GM18508 (cell line): ENCODE measurements around the gene ZYX.
"Not testable (repeated sequence)": the region's sequence is repeated elsewhere in the genome, so short reads cannot be mapped to it uniquely, and the experiment has no call there.

Experiments
- ATAC-seq: cut with Tn5 transposase; IDR thresholded peaks from one replicate; pipeline ENCODE4 v1.9.1; 2021; ENCODE audit warnings: moderate number of reproducible peaks; ENCODE audit not compliant: insufficient read depth, unreplicated experiment

ZYX gene

DNA sequence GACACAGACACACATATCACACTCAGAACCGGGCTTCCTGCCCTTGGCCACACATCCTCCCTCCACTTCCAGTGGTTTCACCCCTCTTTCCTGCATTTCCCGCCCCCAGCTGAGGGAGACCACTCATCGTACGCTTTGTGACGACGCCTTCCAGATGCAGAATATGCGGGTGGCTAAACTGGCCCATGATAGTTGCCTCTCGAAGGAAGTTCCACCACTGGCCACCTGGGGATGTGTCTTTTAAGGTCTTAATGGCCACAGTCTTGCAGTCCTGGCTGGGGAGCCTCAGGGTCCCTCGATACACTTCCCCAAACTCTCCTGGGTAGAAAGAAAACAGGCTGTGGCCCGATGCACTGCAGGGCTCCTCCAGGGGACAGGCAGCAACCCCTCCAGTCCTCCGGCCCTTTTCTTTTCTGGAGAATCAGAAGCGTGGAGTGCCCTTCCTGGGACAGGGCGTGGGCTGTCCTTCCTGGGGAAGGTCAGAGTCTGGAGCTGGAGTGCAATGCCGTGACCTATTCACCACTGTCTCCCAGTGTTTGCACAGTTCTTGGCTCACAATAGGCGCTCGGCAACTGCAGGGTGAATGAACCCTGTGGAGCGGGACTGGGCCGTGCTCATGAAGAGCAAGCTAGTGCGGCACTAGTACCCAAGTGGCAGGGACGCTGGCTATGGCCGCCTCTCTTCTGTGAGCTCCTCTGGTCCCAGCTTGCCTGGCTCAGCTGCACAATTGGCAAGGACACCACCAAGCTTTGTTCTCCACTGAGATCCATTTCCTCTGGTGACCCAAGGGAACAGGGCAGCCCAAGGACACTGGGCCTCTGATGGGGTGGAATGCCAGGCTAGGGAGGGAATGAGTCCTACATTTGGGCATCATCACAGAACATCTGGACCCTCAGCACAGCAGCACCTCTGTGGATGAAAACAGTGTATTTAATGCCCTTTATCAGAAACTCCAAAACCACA, 14.3 kb downstream of the ZYX start:
- ATAC-seq: no peak

DNA sequence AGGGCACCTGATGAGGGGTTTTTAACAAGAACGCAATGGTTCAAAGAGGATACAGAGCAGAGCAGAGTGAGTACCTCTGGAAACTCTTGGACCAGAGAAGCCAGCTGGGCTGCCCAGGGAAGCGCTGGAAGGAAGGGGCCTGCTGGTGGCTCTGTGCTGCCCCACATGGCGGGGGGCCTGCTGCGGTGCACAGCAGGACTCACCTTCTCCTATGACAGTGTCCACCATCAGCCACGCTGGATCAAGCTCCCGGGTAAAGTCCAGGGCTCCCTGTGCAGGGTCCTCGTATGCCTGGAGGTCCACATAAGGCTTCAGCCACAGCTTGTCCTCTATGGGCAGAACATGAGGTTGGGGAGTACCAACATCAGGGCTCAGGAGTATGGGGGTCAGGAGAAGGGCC, 15.0 kb downstream of the ZYX start:
- ATAC-seq: no peak

DNA sequence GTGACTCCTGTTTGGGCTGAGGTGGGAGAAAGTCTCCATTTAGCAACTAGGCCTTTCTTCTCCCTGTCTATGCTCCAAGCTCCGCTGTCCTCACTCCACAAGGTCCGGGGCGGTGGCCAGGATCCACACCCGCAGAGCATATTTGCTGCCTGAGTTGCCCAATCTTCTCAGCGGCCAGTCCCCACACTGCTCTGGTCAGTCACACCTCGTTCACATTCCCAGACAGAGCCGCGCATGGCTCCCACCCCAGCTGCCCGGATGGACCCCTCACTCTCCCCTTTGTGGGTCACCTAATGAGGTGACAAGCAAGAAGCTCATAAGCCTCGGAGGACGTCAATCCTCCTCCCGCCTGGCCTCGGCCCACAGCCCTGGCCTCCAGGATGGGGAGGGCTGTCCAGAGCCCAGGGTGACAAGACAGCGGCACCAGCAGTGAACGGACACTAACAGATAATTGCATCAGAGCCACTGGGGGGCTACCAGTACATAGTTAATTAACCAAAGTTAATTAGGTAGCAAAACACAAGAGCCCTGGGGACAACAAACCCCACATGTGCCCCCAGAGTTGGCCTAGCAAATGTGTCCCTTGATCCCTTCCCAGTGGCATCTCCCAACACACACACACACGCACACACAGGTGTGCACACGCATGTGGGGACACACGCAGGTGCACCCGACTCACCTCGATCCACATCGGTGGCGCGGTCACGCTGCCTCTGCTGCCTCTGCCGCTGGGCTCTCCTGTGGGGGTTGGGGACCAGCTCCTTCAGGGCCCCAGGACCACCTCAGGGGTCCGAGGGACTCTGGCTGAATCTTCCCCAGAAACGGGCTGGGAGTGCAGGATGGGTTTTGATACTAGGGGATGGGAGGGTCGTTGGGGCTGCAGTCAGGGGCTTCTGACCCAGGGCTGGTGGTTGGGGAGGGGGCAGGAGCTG, 15.7 kb downstream of the ZYX start:
- ATAC-seq: no peak

DNA sequence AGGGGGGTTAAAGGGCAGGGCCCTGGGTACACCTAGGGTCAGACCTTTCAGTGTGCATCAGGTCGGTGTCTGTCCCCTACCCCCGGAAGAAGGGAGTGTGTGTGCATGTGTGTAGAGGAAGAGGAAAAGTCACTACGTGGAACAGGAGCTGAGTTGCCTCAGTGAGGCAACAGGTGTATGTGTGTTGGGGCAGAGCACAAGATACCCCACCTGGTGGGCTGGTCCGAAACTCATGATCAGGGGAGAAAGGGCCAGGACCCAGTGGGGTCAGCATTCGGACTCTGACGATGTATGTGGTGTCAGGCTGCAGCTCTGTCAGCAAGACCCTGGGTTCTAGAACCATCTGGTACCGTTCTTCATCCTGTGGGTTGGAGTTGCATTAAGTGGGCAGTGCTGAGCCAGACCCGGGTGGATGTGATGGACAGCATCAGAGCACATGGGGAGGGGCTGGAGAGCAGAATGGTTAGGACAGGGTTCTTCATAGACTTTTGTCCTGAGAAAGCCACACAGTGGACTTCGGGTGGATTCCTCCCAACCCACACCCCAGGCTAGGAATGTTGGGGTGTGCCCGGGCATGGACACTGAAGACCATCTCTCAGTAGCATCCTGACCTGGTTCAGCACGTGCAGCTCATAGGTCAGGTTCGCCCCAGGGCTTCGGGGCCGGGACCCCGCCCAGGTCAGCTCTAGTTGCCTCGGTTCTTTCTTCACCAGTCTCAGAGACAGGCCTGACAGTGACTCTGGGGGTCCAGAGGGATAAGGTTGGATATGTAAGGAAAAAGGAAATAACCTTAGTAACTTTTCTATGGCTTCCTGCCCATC, 16.8 kb downstream of the ZYX start:
- no peak for ATAC-seq

DNA sequence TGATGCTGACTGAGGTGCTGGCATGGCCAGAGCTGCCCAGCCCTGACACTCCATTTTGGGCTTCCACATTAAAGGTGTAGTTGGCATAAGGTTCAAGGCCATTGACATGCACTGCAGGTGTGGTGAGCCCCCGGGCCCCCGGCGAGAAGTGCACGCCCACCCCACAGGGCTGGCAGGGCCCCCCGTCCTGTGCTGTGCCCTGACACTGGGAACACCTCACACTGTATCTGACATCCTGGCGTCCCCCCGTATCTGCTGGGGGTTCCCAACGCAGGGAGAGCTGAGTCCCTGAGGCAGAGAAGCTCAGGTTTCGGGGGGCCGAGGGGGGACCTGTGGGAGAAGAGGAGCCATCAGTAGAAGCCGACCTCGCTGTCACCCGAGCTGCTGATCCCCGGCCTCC, 17.5 kb downstream of the ZYX start:
- no peak for ATAC-seq

DNA sequence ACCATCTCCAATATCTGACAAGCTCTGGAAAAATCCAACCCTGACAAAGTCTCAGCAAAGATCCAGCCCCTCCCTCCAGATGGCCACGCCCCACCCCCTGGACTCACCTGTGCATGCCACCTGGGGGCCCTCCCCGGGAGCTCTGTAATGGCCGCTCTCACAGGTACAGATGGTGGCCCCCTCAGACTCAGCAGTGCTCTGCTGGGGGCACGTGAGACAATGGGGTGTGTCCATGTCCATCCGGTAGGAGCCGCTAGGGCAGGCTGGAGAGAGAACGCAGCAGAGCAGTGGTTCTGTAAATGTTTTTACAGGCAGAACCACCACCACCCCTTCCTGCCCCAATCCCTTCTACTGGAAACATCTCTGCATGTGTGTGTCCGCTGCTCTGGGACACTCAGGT, 18.0 kb downstream of the ZYX start:
- no peak for ATAC-seq

DNA sequence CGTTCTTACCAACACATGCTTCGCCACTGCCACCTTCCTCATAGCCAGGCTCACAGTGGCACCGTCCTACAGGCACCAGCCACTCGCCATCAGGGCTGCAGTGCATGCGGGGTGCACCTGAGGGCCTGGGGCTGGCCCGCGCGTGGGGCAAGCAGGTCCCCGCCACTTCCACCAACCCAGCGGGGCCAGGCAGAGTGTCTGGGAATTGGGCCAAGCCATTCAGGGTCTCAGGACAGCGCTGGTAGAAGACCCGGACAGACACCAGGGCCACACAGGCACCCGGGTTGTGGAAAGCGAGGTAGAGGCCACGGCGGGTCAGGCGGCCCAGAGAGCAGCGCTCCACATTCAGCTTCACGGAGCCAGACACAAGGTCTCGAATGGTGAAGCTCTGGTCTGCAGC, 18.5 kb downstream of the ZYX start:
- ATAC-seq: no peak

DNA sequence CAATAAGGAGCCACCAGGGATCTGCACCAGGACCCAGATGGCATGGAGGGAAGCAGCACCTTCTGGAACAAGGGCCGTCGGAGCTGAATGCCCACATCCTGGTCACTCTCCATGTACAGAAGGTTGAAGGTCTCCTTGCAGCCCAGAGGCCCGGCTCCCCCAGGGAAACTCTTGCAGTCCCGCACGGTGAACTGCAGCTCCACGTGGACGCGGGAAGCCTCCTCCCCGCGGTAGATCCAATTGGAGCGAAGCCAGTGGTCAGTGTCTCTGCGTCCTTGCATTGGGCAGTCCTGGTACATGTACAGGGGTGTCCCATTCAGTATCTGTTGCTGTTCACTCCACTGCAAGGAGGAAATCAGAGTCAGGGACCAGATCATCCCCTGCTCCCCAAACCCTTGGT, 20.1 kb downstream of the ZYX start:
- no peak for ATAC-seq

DNA sequence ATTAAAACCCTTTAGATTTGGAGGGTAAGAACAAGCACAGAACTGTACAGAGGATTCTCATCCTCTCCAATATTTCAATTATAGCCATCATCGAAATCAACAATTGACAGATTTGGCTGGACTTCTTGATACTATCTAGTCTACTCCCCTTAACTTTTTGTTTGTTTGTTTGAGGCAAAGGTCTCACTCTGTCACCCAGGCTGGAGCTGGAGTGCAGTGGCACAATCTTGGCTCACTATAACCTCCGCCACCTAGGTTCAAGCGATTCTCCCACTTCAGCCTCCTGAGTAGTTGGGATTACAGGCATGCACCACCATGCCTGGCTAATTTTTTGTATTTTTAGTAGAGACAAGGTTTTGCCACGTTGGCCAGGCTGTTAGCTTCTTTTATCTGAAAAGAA, 21.1 kb downstream of the ZYX start:
- not testable (repeated sequence) for ATAC-seq

DNA sequence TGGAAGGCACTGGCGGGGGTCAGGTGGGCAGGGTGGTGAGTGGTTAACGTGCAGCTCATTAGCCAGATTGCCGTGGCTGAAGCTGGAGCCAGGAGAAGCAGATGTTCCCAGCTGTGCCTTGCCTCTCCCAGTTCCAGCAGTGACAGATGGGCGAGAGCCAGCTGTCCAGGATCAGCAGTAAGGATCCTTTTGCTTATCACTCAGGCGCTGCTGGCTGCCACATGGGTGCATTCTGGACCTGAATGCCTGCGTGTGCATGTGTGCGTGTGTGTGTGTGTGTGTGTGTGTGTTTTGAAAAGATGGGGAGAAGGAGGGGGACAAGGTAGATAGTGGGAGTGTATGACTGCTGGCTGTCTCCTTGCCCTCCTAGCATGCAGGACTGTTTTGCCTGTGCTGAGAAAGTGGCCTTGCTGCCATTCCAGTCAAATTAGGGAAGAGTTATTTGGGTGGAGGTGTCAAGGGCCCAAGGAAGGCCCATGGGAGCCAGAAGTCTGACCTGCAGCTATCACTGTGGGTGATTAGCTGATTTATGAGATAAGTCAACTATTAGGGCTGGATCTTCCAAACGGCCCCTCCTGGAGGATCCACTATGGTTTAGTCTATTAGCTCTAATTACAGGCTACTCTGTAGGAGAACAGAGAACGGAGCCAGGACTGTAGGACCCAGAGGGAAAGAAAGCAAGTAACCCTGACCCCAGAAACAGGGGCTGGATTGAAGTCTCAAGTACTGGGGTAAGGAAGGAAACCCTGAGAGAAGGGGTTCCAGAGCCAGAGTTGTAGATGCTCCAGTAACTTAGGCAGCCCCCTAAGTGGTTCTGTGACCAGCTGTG, 24.2 kb downstream of the ZYX start:
- ATAC-seq: no peak

DNA sequence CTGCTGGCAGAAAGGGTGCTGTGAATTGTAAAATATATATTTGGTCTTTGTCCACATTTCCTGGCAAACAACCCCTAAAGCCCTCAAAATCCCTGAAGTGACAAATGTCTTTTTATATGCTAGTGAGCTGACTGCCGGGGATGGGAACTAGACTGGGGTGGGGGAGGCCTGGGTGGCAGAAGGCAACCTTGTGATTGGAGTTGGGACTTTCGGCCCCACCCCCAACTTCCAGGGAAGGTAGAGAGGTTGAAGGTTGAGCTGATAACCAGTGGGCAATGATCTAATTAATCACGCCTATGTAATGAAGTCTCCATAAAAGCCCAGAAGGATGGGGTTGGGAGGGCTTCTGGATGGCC, 24.8 kb downstream of the ZYX start:
- ATAC-seq: no peak

DNA sequence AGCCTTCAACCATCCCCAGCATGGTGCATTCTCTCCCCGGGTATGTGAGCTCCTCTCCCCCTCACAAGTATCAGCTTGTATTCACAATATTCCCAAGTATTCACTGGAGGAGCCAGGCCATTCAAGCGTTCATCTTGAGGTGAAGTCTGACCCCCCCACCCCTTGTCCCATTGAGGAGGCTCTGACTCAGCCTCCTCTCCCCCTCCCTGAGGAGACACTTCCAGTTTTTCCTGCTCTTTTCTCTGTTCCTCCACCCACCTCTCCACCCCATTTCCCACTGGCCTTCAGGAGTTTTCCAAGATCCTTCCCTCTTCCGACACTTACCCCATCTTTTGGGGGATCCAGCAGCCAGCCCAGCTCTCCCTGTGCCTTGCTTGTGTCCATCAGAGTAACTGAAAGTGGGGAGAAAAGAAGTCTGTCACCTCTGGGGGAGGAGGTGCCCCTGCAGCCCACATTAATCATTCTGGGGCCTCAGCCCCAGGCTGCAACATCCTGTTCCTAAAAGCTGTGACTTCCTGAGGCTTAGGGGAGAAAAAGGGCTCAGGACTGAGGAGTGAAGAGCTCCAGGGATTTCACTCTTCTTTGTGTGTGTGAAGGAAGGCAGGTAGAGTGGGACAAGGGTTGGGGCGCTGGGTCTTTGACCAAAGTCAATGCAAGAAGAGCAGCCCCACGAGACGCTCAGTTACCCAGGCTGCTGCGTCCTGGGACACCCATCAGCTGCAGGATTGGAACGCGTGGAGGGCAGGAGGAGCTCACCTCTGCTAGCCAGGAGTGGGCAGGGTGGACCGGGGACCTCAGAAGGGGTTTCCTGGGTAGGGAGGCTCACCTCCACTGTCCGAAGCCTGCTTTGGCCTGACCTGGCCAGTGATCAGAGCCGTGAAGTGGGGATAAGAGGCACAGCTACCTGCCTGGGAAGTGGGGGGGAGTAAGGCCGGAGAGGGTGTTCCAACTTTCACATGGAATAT, 26.4 kb downstream of the ZYX start:
- no peak for ATAC-seq

DNA sequence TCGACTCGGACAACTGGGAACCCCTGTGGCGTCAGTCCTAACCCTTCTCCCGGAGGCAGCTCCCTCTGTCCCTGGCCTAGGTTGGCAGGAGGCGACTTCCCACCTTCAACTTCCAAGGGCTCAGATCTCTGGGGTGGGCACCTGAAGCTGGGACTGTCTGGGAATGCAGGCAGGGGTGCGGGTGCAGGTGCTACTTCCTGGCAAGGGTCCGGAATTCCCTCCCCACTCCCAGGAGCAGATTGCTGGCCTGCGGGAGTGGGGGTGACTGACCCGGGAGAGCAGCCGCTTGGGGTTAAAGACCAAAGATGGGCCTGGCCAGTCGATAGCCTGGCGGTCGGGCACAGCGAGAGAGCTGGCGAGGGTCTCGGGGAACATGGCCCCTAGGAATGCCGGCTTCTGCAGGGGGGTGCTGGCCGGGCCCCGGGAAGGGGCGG, 27.1 kb downstream of the ZYX start:
- no peak for ATAC-seq

DNA sequence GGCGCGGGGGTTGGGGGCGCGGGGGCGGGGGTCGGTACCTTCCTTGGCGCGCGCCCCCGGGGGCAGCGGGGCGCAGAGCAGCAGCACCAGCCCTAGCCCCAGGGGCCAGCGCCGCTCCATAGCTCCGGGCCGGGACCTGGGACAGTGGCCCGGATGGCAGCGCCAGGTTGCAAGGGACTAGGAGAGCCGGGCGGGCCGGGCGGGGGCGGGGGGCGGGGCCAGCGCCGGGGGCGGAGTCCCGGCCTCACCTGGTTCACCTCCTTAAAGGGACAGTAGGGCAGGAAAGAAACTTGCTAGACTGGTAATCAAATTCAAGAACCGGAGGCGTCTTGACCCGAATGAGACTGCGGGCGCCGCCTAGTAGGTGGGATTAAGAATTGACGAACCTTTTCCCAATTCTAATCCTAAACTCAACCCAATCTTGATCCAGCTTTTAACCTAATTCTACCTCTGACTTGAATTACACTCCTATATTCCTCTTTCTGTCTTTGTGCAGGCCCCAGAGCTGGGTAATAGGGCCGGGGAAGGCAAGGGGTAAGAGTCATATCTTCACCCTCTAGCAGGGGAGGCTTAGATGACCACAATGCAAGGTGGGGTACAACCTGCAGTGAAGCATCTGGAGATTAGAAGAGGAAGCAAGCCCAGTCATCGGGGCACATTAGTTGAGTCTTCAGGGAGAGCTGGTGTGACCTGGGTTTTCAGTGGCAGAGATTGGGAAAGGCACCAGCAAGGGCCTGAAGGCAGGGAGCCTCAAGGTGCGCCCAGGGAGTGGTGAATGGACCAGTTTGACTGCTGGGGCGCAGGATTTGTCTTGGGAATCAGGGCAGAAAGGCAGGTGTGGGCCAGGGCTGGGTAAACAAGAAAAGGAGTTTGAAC, 27.8 kb downstream of the ZYX start, which contains the start of gene EPHA1:
TSS of gene EPHA1 (minus strand) at position 171 of the 876 bp plus-strand sequence. CDS start at position 120, 51 bp downstream.
- ATAC-seq: no peak

DNA sequence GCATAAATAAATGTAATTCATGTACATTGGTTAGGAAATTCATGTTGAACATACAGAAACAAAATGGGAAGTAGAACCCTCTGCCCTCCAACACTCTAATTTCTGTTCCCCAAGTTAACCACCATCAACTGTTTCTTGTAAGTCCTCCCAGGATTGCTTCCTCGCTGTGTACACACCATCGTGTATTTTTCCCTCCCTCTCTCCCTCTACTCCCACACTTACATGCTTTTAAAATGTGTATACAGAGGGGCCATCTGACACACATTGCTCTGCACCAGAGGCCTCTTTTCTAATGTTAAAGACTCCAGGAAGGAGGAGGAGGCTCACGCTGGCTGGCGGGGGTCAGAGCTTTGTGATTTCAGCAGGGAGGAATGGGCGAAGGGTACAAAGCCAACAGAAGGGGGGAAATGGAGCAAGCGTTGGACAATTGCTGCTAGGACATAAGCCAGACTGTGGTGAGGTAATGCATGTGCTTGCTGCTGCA, 29.4 kb downstream of the ZYX start:
- ATAC-seq: no peak

DNA sequence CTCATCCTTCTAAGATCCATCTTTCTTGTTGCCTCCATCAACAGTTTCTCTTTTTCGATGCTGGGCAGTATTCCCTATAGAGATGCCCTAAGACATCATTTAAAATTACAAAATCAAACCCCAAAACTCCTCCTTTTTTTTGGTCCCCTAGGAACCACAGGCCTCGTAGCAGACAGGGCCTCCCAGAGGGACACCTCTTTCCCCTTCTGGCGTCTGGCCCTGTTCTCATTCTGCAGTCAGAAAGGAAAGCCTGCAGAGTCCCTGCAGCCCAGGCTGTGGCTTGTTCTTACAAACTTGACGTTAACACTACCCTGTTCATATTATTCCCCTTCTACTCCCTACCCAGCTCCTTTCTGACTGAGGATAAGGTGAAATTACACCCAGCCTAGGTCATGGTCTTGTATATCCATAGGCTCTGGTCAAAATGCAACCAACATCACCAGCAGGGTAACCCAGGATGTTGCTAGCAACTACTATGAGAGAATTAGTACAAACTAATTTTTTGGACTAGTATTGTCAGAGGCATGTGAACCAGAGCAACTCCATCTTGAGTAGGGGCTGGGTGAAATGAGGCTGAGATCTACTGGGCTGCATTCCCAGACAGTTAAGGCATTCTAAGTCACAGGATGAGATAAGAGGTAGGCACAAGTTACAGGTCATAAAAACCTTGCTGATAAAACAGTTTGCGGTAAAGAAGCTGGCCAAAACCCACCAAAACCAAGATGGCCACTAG, 31.0 kb downstream of the ZYX start:
- no peak for ATAC-seq

DNA sequence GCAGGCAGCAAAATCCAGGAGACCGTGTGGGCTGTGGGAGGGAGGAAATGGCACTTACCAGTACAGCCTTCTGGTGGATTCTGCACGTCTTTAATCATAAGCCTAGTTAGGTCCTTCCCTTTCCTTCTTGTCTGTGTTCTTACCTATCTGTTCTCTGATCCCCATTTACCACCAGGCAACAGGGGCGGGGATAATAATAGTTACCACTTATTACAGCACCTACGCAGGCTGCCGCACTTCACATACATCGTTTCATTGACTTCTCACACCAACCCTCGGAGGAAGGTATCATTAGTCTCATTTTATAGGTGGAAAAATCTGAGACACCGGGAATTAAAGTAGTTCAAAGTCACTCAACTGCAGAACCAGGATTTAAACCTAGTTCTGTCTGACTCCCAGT, 32.0 kb downstream of the ZYX start:
- no peak for ATAC-seq
